Measurements from ENCODE around the gene BLOC1S4. TPM values are rescaled to one million over a fixed set of nuclear protein-coding genes. Genes with fewer than 3 reads are reported as not detected.

Gene BLOC1S4
- total RNA-seq, 2 donors from 2014 or later, result 16.5 to 17.1 TPM

GRCh38 chr4:6747294-6748051 lies 31.5 kb downstream of the BLOC1S4 start:
- H3K36me3 ChIP-seq (replicated peaks in 1 of 2; ENCODE audit: insufficient read depth in 1 of 2, low read depth in 2 of 2), result no peaks in the 10 kb centered on the region
- peaks cover 36% of the 10 kb centered on the region for H3K4me1 ChIP-seq
- peak; percentile 16 to 66 (median 64) for TF ChIP-seq POLR2A (IDR thresholded peaks at IDR 0.05)
- TF ChIP-seq, protein P1, sequence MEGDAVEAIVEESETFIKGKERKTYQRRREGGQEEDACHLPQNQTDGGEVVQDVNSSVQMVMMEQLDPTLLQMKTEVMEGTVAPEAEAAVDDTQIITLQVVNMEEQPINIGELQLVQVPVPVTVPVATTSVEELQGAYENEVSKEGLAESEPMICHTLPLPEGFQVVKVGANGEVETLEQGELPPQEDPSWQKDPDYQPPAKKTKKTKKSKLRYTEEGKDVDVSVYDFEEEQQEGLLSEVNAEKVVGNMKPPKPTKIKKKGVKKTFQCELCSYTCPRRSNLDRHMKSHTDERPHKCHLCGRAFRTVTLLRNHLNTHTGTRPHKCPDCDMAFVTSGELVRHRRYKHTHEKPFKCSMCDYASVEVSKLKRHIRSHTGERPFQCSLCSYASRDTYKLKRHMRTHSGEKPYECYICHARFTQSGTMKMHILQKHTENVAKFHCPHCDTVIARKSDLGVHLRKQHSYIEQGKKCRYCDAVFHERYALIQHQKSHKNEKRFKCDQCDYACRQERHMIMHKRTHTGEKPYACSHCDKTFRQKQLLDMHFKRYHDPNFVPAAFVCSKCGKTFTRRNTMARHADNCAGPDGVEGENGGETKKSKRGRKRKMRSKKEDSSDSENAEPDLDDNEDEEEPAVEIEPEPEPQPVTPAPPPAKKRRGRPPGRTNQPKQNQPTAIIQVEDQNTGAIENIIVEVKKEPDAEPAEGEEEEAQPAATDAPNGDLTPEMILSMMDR (IDR thresholded peaks at IDR 0.05), result no peak
- H3K9me3 ChIP-seq, result no peaks in the 10 kb centered on the region
- intact Hi-C loops (cut with DNase I), result no loop called here
- peak; percentile 76 for ATAC-seq
- H3K27ac ChIP-seq, result peak overlapping the region; percentile 68 to 85 (median 78)
- DNase-seq, result peak; percentile 68 to 83 (median 82)
- no peak overlapping the region for H3K4me3 ChIP-seq
- 18 to 42% methylated on average over 5 to 11 of the region's 11 CpGs for WGBS, 2 donors
- H3K27me3 ChIP-seq, result no peaks in the 10 kb centered on the region

DNA sequence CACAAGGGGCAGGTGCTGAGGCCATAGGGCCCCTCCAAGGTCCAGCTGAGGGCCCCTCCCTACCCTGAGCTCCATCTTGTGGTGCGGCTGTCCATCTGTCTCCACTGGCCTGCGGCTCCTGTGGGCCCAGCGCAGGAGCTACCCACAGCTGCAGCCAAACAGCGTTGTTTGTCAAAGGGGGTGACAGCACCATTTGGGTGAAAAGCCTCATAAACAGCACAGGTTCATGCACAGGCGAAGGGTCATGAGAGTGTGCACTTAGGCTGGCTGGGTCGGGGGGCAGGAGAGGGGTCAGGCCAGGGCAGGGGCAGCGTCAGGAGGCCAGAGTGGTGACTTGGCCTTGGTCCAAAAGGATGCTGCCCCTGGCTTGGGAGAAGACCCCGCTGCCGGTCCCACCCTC lies 32.3 kb downstream of the BLOC1S4 start:
- ATAC-seq, result no peak
- H3K27ac ChIP-seq, result peak overlapping the region in 3 of 4 donors; percentile 73 to 85 (median 82)
- H3K4me1 ChIP-seq, result peaks cover 36% of the 10 kb centered on the region
- H3K4me3 ChIP-seq, result no peak overlapping the region
- DNase-seq, result no peak
- no peak for TF ChIP-seq POLR2A (IDR thresholded peaks at IDR 0.05)
- TF ChIP-seq, protein P1 (IDR thresholded peaks at IDR 0.05), result no peak
- H3K27me3 ChIP-seq, result no peaks in the 10 kb centered on the region
- no peaks in the 10 kb centered on the region for H3K36me3 ChIP-seq (replicated peaks in 1 of 2; ENCODE audit: insufficient read depth in 1 of 2, low read depth in 2 of 2)
- 77 to 88% methylated on average over 5 to 9 of the region's 9 CpGs for WGBS, 2 donors
- intact Hi-C loops (cut with DNase I), result no loop called here
- no peaks in the 10 kb centered on the region for H3K9me3 ChIP-seq

DNA sequence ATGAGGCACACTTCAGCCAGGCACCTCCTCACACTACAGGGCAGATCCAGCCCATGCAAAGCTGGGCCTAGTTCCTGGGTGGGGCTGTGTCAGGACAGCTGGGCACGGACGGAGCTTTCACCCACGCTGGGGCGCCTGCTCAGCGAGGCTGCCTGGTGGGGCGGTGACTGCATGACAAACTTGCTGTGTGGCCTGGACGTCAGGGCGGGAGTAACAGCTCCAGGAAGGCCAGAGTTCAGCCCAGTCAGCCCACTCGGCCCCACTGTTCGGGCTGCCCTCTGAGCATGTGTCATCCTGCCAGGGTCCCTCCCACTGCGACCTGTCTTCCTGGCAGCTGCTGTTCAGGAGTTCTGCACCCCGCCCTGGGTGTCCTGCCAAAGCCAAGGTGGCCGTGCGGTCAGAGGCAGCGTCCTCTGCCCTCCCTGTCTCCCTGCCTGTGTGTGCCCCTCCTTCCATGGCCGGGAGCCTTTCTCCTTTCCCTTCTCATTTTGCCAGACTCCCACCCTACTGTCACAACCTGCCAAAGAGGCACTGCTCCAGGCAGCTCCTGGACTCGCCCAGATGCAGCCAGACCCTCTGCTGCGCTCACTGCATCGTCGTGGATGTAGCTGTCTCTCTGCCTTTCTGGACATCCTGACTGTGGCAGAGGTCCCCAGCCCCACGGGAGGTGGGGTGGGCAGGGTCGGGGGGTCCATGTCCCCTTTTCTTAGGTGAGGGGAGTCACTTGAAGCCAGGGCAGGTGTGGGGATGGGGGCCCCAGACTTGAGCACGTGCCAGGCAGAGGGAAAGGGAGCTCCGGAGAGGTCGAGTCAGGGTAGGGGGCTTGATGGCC lies 33.6 kb downstream of the BLOC1S4 start:
- H3K4me1 ChIP-seq, result peaks cover 36% of the 10 kb centered on the region
- H3K27ac ChIP-seq, result peak overlapping the region; percentile 47 to 85 (median 73)
- 47 to 55% methylated on average over 13 to 25 of the region's 25 CpGs for WGBS, 2 donors
- intact Hi-C loops (cut with DNase I), result no loop called here
- ATAC-seq, result peak; percentile 45
- H3K4me3 ChIP-seq, result no peak overlapping the region
- no peaks in the 10 kb centered on the region for H3K36me3 ChIP-seq (replicated peaks in 1 of 2; ENCODE audit: insufficient read depth in 1 of 2, low read depth in 2 of 2)
- H3K9me3 ChIP-seq, result no peaks in the 10 kb centered on the region
- peak in 2 of 3 donors; percentile 36 for TF ChIP-seq POLR2A (IDR thresholded peaks at IDR 0.05)
- TF ChIP-seq, protein P1 (IDR thresholded peaks at IDR 0.05), result no peak
- DNase-seq, result peak; percentile 56 to 78 (median 66)
- no peaks in the 10 kb centered on the region for H3K27me3 ChIP-seq

DNA sequence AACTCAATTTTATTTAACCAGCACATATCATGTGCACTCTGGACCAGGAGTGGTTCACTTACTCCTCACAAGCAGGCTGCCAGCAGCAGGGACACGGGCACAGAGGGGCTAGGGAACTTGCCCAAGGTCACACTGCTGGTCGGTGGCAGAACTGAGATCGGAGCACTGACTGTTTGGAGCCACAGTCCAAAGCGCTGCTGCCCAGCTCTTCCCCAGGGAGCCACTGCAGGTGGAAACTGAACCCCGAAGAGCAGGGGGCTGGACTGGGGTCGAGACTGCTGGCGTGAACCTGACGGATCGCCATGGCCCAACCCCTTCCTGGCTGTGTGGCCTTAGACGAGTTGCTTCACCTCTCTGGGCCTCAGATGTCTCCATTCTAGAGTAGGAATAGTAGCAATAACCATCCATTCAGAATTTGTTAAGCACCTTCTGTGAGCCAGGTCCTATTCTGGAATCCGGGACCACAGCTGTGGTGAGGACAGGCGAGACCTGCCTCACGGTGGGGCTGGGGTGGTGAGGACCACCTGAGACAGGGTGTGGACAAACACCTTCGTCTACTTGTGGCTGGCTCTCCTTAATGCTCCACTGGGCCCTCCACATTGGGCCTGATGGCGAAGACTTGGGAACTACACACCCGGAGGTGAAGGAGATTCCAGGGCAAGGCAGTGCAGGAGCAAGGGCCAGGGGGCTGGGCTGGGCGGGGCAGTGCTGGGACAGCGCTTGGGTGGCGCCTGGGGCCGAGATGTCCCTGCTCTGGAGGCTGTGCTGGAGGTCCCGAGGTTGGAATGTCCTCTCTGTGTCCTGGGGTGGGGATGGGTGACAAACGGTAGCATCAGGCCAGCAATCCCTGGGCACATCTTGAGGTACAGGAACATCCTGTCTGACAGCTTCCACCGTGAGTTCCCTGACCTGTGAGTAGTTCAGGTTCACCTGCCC lies 34.6 kb downstream of the BLOC1S4 start:
- no peak for ATAC-seq

More for the DNA sequence above, 34.6 kb downstream of the BLOC1S4 start:
- H3K27me3 ChIP-seq, result no peaks in the 10 kb centered on the region
- no peaks in the 10 kb centered on the region for H3K36me3 ChIP-seq (replicated peaks in 1 of 2; ENCODE audit: insufficient read depth in 1 of 2, low read depth in 2 of 2)
- no peak overlapping the region for H3K4me3 ChIP-seq
- intact Hi-C loops (cut with DNase I), result no loop called here
- TF ChIP-seq POLR2A (IDR thresholded peaks at IDR 0.05), result no peak
- TF ChIP-seq, protein P1 (IDR thresholded peaks at IDR 0.05), result no peak
- no peak for DNase-seq
- no peak overlapping the region for H3K27ac ChIP-seq
- WGBS, 2 donors, result 68 to 74% methylated on average over 7 to 21 of the region's 23 CpGs
- no peaks in the 10 kb centered on the region for H3K9me3 ChIP-seq
- peaks cover 36% of the 10 kb centered on the region for H3K4me1 ChIP-seq

All from body of pancreas (tissue), 4 donors.